GM19452 (cell line): Measurements from ENCODE around the gene PLEKHA5.
"Not testable (repeated sequence)": the region's sequence is repeated elsewhere in the genome, so short reads cannot be mapped to it uniquely, and the experiment has no call there.

Experiments
- ATAC-seq: cut with Tn5 transposase; IDR thresholded peaks from one replicate; pipeline ENCODE4 v1.9.1; 2021; ENCODE audit not compliant: unreplicated experiment

Gene PLEKHA5

GRCh38 chr12:19129486-19130223, at the start of gene PLEKHA5:
PLEKHA5 (plus strand) TSS chr12:19129733; CDS start chr12:19129800, 67 bp downstream.
- ATAC-seq, result no peak

GRCh38 chr12:19080918-19081317, 48.6 kb upstream of the PLEKHA5 start:
- ATAC-seq, result no peak

- no peak for ATAC-seq
Measured at GRCh38 chr12:19082365-19082911, 47.1 kb upstream of the PLEKHA5 start.

- no peak for ATAC-seq
Measured at GRCh38 chr12:19084547-19084946, 45.0 kb upstream of the PLEKHA5 start.

- ATAC-seq, result no peak
Measured at GRCh38 chr12:19085090-19085489, 44.4 kb upstream of the PLEKHA5 start.

GRCh38 chr12:19088606-19089005, 40.9 kb upstream of the PLEKHA5 start:
- ATAC-seq, result no peak

GRCh38 chr12:19092482-19092881, 37.1 kb upstream of the PLEKHA5 start:
- ATAC-seq, result not testable (repeated sequence)

- no peak for ATAC-seq
Measured at GRCh38 chr12:19093218-19093617, 36.3 kb upstream of the PLEKHA5 start.

GRCh38 chr12:19095331-19095730, 34.2 kb upstream of the PLEKHA5 start:
- ATAC-seq, result no peak

GRCh38 chr12:19095756-19096480, 33.6 kb upstream of the PLEKHA5 start:
- ATAC-seq, result no peak

GRCh38 chr12:19105463-19105862, 24.1 kb upstream of the PLEKHA5 start:
- ATAC-seq, result no peak

- ATAC-seq, result no peak
Measured at GRCh38 chr12:19107750-19108149, 21.8 kb upstream of the PLEKHA5 start.

GRCh38 chr12:19110221-19110940, 19.2 kb upstream of the PLEKHA5 start:
- no peak for ATAC-seq

GRCh38 chr12:19113464-19113863, 16.1 kb upstream of the PLEKHA5 start:
- no peak for ATAC-seq

- no peak for ATAC-seq
Measured at GRCh38 chr12:19115285-19115684, 14.2 kb upstream of the PLEKHA5 start.

GRCh38 chr12:19119440-19119839, 10.1 kb upstream of the PLEKHA5 start:
- ATAC-seq, result no peak

- no peak for ATAC-seq
Measured at GRCh38 chr12:19120795-19121194, 8.7 kb upstream of the PLEKHA5 start.

- ATAC-seq, result no peak
Measured at GRCh38 chr12:19121449-19122018, 8.0 kb upstream of the PLEKHA5 start.

- ATAC-seq, result no peak
Measured at GRCh38 chr12:19125325-19125724, 4.2 kb upstream of the PLEKHA5 start.

- ATAC-seq, result no peak
Measured at GRCh38 chr12:19127270-19127669, 2.3 kb upstream of the PLEKHA5 start.

- ATAC-seq, result no peak
Measured at GRCh38 chr12:19128485-19128884, 1.0 kb upstream of the PLEKHA5 start.
